K562 (cell line): Measurements from ENCODE around the gene DPH2. TPM values are rescaled to one million over a fixed set of nuclear protein-coding genes. Genes with fewer than 3 reads are reported as not detected.

Experiments
- BHLHE40 ChIP-seq: IDR thresholded peaks from 2 replicates; pipeline ENCODE4 v1.6.1; 2011; ENCODE audit warnings: low read length, improper control_type of control experiment
- DPF2 ChIP-seq: fragments of 450-650 bp; IDR thresholded peaks from 2 replicates; pipeline ENCODE4 v1.6.1; 2016
- EHMT2 ChIP-seq: fragments of 450-650 bp; IDR thresholded peaks from 2 replicates; pipeline ENCODE4 v1.6.1; 2018; ENCODE audit warnings: antibody characterized with exemption
- FOXP1 ChIP-seq: sonication (generic); formaldehyde crosslinking; IDR thresholded peaks from 2 replicates; pipeline ENCODE4 v1.8.0; 2022; ENCODE audit warnings: mild to moderate bottlenecking, missing genetic modification reagents
- GABPB1 ChIP-seq: sonication (generic); formaldehyde crosslinking; IDR thresholded peaks from 2 replicates; pipeline ENCODE4 v1.8.0; 2022; ENCODE audit warnings: mild to moderate bottlenecking, missing genetic modification reagents
- HMBOX1 ChIP-seq: sonication (generic); IDR thresholded peaks from 2 replicates; pipeline ENCODE4 v1.6.1; 2016
- HNRNPH1 ChIP-seq: fragments of 200-400 bp; formaldehyde crosslinking; optimal IDR thresholded peaks from 2 replicates; pipeline ENCODE3; 2017; ENCODE audit warnings: low read depth, mild to moderate bottlenecking, low read length, moderate library complexity
- KDM2B ChIP-seq: fragments of 250-450 bp; sonication (Bioruptor Pico); IDR thresholded peaks from 2 replicates; pipeline ENCODE4 v1.8.0; 2021; ENCODE audit warnings: mild to moderate bottlenecking, moderate library complexity
- MEF2A ChIP-seq: IDR thresholded peaks from 2 replicates; pipeline ENCODE4 v1.6.1; 2011; ENCODE audit warnings: low read depth, mild to moderate bottlenecking, low read length, moderate library complexity; ENCODE audit not compliant: control insufficient read depth
- MYBL2 ChIP-seq, 2 experiments: fragments of 450-650 bp in 1 of 2; sonication (generic) in 1 of 2; formaldehyde crosslinking in 1 of 2; IDR thresholded peaks; 2 replicates each; pipeline versions ENCODE4 v1.6.1 to v1.8.1; 2017 to 2022; ENCODE audit warnings: borderline replicate concordance in 1 of 2, inconsistent platforms in 1 of 2, low read depth in 1 of 2, mild to moderate bottlenecking in 1 of 2, missing genetic modification reagents in 1 of 2, moderate library complexity in 1 of 2
- NR2C2 ChIP-seq, 2 experiments: fragments of 200-800 bp in 1 of 2; sonication (Bioruptor generic) in 1 of 2; sonication (generic) in 1 of 2; formaldehyde crosslinking in 1 of 2; IDR thresholded peaks; 2 replicates each; pipeline versions ENCODE4 v1.6.1 to v1.8.0; 2016 to 2022; ENCODE audit warnings: mild to moderate bottlenecking in 1 of 2, missing compliant biosample characterization in 1 of 2, missing genetic modification characterization in 1 of 2, missing genetic modification reagents in 1 of 2
- SMAD1 ChIP-seq: fragments of 150-350 bp; IDR thresholded peaks from 2 replicates; pipeline ENCODE4 v1.6.1; 2014; ENCODE audit warnings: low read length, low read depth; ENCODE audit not compliant: partially characterized antibody
- polyA plus RNA-seq, 8 experiments: library from polyadenylated mRNA; depleted of rRNA in 4 of 8; stranded (reverse) in 5 of 8; unstranded in 3 of 8; fragments of >200 nt; fragmentation: Nextera tagmentation in 2 of 8; fragmentation: Illumina TruSeq in 1 of 8; extraction: Ambion mirVana in 2 of 8; extraction: Trizol in 1 of 8; gene quantifications; 2 replicates each; pipeline versions ENCODE4 v1.2.1 to v1.2.3, GENCODE V29; 2011 to 2014; ENCODE audit warnings: inconsistent platforms in 1 of 8, missing spikeins in 1 of 8
- total RNA-seq, 7 experiments: library from RNA; depleted of rRNA in 6 of 7; stranded (reverse); fragments of >200 nt in 6 of 7; fragmentation: Illumina TruSeq in 2 of 7; extraction: Trizol in 2 of 7; gene quantifications; 2 replicates each; pipeline versions ENCODE4 v1.2.1 to v1.2.3, GENCODE V29; 2011 to 2021; ENCODE audit warnings: low replicate concordance in 1 of 7
- TF ChIP-seq, protein P1 (sequence below): fragments of 250-450 bp; sonication (Bioruptor Pico); IDR thresholded peaks from 2 replicates; pipeline ENCODE4 v1.8.0; 2022; ENCODE audit warnings: moderate library complexity, mild to moderate bottlenecking, inconsistent platforms
- TF ChIP-seq, protein P2 (sequence below): fragments of 450-650 bp; IDR thresholded peaks from 2 replicates; pipeline ENCODE4 v1.6.1; 2016; ENCODE audit warnings: mild to moderate bottlenecking
- TF ChIP-seq, protein P3 (sequence below), 2 experiments: fragments of 450-650 bp; formaldehyde crosslinking in 1 of 2; IDR thresholded peaks; 2 replicates each; pipeline versions ENCODE4 v1.4.0 to v1.6.1; 2014 to 2020; ENCODE audit warnings: mild to moderate bottlenecking in 2 of 2, borderline replicate concordance in 1 of 2, low read depth in 1 of 2

DPH2 gene
- total and polyA plus RNA-seq, 9 of the 15 experiments (the other 6 are each of a cell fraction or from before 2014, with no cell fraction given): 17.9 to 94.1 (median 68.1) TPM

- TF ChIP-seq NR2C2 (CRISPR knock-in tag; IDR thresholded peaks at IDR 0.05) (no peak), NR2C2 (tag; IDR thresholded peaks at IDR 0.05) (0 out of 2 replicates have a peak, but pooled peaks have one; percentile 92), HNRNPH1 (no peak), KDM2B (CRISPR knock-in tag) (no peak), MYBL2 (IDR thresholded peaks at IDR 0.05; ENCODE audit: low read depth) (no peak), MYBL2 (CRISPR knock-in tag; IDR thresholded peaks at IDR 0.05; ENCODE audit: borderline replicate concordance) (no peak), DPF2 (no peak), HMBOX1 (no peak), SMAD1 (no peak), FOXP1 (CRISPR knock-in tag) (no peak), MEF2A (no peak), EHMT2 (peak; percentile 35; the same call in 1 of the 2 replicates), BHLHE40 (peak; percentile 15; the same call in 1 of the 2 replicates), GABPB1 (CRISPR knock-in tag) (no peak)
- TF ChIP-seq, protein P1, sequence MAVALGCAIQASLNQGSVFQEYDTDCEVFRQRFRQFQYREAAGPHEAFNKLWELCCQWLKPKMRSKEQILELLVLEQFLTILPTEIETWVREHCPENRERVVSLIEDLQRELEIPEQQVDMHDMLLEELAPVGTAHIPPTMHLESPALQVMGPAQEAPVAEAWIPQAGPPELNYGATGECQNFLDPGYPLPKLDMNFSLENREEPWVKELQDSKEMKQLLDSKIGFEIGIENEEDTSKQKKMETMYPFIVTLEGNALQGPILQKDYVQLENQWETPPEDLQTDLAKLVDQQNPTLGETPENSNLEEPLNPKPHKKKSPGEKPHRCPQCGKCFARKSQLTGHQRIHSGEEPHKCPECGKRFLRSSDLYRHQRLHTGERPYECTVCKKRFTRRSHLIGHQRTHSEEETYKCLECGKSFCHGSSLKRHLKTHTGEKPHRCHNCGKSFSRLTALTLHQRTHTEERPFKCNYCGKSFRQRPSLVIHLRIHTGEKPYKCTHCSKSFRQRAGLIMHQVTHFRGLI (CRISPR knock-in tag): no peak
- TF ChIP-seq, protein P2, sequence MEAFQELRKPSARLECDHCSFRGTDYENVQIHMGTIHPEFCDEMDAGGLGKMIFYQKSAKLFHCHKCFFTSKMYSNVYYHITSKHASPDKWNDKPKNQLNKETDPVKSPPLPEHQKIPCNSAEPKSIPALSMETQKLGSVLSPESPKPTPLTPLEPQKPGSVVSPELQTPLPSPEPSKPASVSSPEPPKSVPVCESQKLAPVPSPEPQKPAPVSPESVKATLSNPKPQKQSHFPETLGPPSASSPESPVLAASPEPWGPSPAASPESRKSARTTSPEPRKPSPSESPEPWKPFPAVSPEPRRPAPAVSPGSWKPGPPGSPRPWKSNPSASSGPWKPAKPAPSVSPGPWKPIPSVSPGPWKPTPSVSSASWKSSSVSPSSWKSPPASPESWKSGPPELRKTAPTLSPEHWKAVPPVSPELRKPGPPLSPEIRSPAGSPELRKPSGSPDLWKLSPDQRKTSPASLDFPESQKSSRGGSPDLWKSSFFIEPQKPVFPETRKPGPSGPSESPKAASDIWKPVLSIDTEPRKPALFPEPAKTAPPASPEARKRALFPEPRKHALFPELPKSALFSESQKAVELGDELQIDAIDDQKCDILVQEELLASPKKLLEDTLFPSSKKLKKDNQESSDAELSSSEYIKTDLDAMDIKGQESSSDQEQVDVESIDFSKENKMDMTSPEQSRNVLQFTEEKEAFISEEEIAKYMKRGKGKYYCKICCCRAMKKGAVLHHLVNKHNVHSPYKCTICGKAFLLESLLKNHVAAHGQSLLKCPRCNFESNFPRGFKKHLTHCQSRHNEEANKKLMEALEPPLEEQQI: no peak
- TF ChIP-seq, protein P3, sequence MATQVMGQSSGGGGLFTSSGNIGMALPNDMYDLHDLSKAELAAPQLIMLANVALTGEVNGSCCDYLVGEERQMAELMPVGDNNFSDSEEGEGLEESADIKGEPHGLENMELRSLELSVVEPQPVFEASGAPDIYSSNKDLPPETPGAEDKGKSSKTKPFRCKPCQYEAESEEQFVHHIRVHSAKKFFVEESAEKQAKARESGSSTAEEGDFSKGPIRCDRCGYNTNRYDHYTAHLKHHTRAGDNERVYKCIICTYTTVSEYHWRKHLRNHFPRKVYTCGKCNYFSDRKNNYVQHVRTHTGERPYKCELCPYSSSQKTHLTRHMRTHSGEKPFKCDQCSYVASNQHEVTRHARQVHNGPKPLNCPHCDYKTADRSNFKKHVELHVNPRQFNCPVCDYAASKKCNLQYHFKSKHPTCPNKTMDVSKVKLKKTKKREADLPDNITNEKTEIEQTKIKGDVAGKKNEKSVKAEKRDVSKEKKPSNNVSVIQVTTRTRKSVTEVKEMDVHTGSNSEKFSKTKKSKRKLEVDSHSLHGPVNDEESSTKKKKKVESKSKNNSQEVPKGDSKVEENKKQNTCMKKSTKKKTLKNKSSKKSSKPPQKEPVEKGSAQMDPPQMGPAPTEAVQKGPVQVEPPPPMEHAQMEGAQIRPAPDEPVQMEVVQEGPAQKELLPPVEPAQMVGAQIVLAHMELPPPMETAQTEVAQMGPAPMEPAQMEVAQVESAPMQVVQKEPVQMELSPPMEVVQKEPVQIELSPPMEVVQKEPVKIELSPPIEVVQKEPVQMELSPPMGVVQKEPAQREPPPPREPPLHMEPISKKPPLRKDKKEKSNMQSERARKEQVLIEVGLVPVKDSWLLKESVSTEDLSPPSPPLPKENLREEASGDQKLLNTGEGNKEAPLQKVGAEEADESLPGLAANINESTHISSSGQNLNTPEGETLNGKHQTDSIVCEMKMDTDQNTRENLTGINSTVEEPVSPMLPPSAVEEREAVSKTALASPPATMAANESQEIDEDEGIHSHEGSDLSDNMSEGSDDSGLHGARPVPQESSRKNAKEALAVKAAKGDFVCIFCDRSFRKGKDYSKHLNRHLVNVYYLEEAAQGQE (IDR thresholded peaks at IDR 0.05; ENCODE audit: borderline replicate concordance): peak; percentile 10; the same call in 1 of the 2 replicates
- TF ChIP-seq, protein P3 (CRISPR knock-in tag; IDR thresholded peaks at IDR 0.05; ENCODE audit: low read depth): 0 out of 2 replicates have a peak, but pooled peaks have one; percentile 8
Observed at GRCh38 chr1:43969416-43969745, 429 bp upstream of the DPH2 start (continued).
